Keratinocyte (primary cell): ENCODE data around the gene MRPL24.

ENCODE experiments used
- EZH2 ChIP-seq: IDR thresholded peaks from one replicate; pipeline ENCODE4 v1.6.1; 2012; ENCODE audit warnings: inconsistent platforms, mild to moderate bottlenecking, low read length, moderate library complexity
- TF ChIP-seq, protein P1 (sequence below), 3 experiments: IDR thresholded peaks in 1 of 3; conservative IDR thresholded peaks in 1 of 3; optimal IDR thresholded peaks in 1 of 3; 2 replicates in 2 of 3; 3 replicates in 1 of 3; pipeline versions ENCODE3 to v1.5.1; 2011; ENCODE audit warnings: low read length in 3 of 3, mild to moderate bottlenecking in 3 of 3, moderate library complexity in 2 of 3, control low read depth in 1 of 3, inconsistent platforms in 1 of 3; ENCODE audit not compliant: insufficient read depth in 2 of 3; ENCODE audit errors: extremely low read depth in 1 of 3

- TF ChIP-seq, protein P1, sequence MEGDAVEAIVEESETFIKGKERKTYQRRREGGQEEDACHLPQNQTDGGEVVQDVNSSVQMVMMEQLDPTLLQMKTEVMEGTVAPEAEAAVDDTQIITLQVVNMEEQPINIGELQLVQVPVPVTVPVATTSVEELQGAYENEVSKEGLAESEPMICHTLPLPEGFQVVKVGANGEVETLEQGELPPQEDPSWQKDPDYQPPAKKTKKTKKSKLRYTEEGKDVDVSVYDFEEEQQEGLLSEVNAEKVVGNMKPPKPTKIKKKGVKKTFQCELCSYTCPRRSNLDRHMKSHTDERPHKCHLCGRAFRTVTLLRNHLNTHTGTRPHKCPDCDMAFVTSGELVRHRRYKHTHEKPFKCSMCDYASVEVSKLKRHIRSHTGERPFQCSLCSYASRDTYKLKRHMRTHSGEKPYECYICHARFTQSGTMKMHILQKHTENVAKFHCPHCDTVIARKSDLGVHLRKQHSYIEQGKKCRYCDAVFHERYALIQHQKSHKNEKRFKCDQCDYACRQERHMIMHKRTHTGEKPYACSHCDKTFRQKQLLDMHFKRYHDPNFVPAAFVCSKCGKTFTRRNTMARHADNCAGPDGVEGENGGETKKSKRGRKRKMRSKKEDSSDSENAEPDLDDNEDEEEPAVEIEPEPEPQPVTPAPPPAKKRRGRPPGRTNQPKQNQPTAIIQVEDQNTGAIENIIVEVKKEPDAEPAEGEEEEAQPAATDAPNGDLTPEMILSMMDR (optimal IDR thresholded peaks at IDR 0.05 in 1 of 3, IDR thresholded peaks at IDR 0.05 in 1 of 3, conservative IDR thresholded peaks at IDR 0.05 in 1 of 3; ENCODE audit: extremely low read depth in 1 of 3, insufficient read depth in 2 of 3, low read length in 3 of 3): no peak
- no peak for TF ChIP-seq EZH2
Measured at GRCh38 chr1:156742017-156742416, 1.1 kb upstream of the MRPL24 start.
